T-helper 22 cell (primary cell): Measurements from ENCODE around the gene MED16.
"Not testable (repeated sequence)": the region's sequence is repeated elsewhere in the genome, so short reads cannot be mapped to it uniquely, and the experiment has no call there.

ENCODE experiments used
- DNase-seq: peaks from one replicate; pipeline ENCODE4 v3.0.0-alpha.2; 2020; ENCODE audit warnings: low read depth

Gene MED16

DNA sequence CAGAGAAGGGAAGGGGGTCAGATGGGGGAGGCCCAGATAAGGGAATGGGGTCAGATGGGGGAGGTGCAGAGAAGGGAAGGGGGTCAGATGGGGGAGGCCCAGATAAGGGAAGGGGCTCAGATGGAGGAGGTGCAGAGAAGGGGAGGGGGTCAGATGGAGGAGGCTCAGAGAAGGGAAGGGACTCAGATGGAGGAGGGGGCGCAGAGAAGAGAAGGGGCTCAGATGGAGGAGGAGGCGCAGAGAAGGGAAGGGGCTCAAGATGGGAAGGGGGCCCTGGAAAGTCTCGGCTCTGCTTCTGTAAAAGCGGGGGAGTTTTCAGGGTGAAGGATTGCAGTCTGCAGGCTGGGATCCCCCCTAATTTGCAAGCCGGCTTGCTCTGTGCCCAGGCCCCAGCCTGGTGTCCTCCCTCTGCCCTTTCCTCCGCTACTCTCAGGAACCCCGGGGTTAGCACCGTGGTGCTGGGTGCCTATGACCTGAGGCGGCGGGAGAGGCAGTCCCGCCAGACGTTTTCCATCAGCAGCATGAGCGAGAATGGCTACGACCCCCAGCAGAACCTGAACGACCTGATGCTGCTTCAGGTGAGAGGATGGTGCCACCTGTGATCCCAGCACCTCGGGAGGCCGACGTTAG lies 63.7 kb downstream of the MED16 start:
- DNase-seq, result no peak

- DNase-seq, result no peak
Observed at GRCh38 chr19:827710-828321, 65.2 kb downstream of the MED16 start, which contains the start of gene AZU1. TSS of gene AZU1 (plus strand) at chr19:827837. CDS start at chr19:827847, 10 bp downstream.

DNA sequence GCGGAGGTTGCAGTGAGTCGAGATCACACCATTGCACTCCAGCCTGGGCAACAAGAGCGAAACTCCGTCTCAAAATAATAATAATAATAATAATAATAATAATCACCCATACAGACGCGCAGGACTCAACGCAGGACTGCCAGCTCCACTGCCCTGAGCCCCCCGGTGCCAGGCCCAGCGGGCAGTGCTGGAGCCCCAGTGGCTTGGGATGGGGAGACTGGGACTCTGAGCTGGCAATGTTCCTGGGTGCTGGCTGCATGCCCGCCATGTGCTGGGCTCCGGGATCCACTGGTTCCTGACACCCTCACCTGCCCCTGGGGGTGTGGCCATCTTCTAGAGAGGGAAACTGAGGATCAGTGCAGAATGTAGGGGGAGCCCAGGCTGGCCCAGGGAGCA lies 65.7 kb downstream of the MED16 start:
- no peak for DNase-seq

GRCh38 chr19:825897-826644 lies 66.9 kb downstream of the MED16 start:
- DNase-seq, result no peak

DNA sequence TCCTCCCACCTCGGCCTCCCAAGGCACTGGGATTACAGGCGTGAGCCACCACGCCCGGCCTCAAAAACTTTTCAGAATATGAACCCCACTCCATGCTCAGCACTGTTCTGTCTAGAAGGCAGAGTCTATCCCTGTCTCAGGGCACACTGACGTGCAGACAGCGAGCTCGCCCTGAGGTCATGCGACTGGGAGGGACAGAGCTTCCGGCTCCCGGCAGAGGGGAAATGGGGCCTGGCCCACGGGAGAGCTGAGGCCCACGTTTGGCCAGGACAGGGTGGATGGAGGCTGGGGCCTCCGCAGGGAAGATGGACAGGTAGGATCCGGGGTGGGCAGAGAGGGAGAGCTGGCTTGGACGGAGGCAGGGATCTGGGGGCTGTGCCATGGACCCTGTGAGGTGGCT lies 68.1 kb downstream of the MED16 start:
- DNase-seq, result no peak

GRCh38 chr19:823565-824121 lies 69.3 kb downstream of the MED16 start:
- DNase-seq, result no peak

- no peak for DNase-seq
Observed at GRCh38 chr19:821825-822503, 71.0 kb downstream of the MED16 start, which contains the start of gene PLPPR3. TSS of gene PLPPR3 (minus strand) at chr19:821955. CDS start at chr19:821559, 396 bp downstream.

- no peak for DNase-seq
Observed at GRCh38 chr19:821231-821824, 71.7 kb downstream of the MED16 start.

GRCh38 chr19:820212-820611 lies 72.8 kb downstream of the MED16 start:
- DNase-seq, result not testable (repeated sequence)
